ENCODE measurements around the gene INMT.

DNA sequence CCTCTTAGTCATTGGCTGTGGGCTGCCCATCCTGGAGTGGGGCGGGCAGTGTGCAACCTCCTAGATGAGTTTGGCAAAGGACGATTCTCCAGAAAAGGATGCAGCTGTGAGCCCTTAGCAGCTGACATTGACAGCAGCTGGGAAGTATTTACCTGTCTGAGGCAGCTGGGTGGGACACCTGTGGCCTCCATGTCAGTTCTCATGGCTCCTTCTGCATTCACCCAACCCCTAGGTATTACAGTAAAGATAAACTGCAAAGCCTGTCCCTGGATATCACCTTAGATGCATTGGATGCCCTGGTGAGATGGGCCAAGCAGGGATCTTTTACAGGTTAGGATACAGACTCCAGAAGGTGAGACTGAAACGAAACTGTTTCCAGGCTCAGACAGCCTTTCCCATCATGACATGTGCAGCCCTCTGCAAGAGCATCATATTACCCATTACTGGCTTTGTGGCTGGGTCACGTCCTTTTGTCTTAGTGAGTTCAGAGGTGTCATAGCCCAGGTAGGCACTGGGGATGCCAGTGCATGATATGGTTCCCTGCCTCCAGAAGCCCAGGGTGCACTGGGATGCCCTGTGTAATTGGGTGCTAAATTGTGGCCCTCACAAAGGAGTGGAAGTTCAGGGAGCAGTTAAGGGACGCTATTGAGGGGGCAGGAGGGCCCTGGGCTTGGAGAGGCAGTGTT lies 48.2 kb downstream of the INMT start:
- TF ChIP-seq, protein P1, sequence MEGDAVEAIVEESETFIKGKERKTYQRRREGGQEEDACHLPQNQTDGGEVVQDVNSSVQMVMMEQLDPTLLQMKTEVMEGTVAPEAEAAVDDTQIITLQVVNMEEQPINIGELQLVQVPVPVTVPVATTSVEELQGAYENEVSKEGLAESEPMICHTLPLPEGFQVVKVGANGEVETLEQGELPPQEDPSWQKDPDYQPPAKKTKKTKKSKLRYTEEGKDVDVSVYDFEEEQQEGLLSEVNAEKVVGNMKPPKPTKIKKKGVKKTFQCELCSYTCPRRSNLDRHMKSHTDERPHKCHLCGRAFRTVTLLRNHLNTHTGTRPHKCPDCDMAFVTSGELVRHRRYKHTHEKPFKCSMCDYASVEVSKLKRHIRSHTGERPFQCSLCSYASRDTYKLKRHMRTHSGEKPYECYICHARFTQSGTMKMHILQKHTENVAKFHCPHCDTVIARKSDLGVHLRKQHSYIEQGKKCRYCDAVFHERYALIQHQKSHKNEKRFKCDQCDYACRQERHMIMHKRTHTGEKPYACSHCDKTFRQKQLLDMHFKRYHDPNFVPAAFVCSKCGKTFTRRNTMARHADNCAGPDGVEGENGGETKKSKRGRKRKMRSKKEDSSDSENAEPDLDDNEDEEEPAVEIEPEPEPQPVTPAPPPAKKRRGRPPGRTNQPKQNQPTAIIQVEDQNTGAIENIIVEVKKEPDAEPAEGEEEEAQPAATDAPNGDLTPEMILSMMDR (IDR thresholded peaks at IDR 0.05; ENCODE audit: insufficient read depth, low read length): no peak
- TF ChIP-seq POLR2AphosphoS5 (IDR thresholded peaks at IDR 0.05; ENCODE audit: low read depth) (no peak), GABPA (IDR thresholded peaks at IDR 0.05; ENCODE audit: low read depth) (no peak)

Measured in HL-60 (cell line).